GM18507 (cell line): ENCODE results near the gene RRAS.
"Not testable (repeated sequence)": the region's sequence is repeated elsewhere in the genome, so short reads cannot be mapped to it uniquely, and the experiment has no call there.

Experiments
- DNase-seq: peaks from one replicate; pipeline ENCODE4 v3.0.0; 2011; ENCODE audit warnings: low read depth; ENCODE audit not compliant: insufficient read length; ENCODE audit errors: extremely low spot score
- FAIRE-seq: peaks from 2 replicates; lab custom pipeline; 2011; peaks lifted over from hg19 to GRCh38; lab: Jason Lieb, UNC

Gene RRAS

GRCh38 chr19:49637821-49638738, 1.9 kb downstream of the RRAS start:
- no peak for FAIRE-seq

GRCh38 chr19:49636233-49636932, 3.6 kb downstream of the RRAS start:
- DNase-seq: no peak
- no peak for FAIRE-seq

More at GRCh38 chr19:49637821-49638738, 1.9 kb downstream of the RRAS start:
- no peak for DNase-seq

- FAIRE-seq: no peak
- no peak for DNase-seq
Measured at GRCh38 chr19:49635530-49636232, 4.3 kb downstream of the RRAS start.

GRCh38 chr19:49633273-49633672, 6.7 kb downstream of the RRAS start:
- not testable (repeated sequence) for FAIRE-seq, DNase-seq

GRCh38 chr19:49632576-49632975, 7.4 kb downstream of the RRAS start:
- no peak for DNase-seq
- FAIRE-seq: no peak

GRCh38 chr19:49631610-49632192, 8.2 kb downstream of the RRAS start:
- DNase-seq (no peak), FAIRE-seq (no peak)

GRCh38 chr19:49631014-49631588, 8.8 kb downstream of the RRAS start:
- no peak for FAIRE-seq
- DNase-seq: no peak

- FAIRE-seq: no peak
- no peak for DNase-seq
Measured at GRCh38 chr19:49629659-49630058, 10.3 kb downstream of the RRAS start.

- DNase-seq (no peak), FAIRE-seq (no peak)
Measured at GRCh38 chr19:49626226-49626625, 13.7 kb downstream of the RRAS start.

GRCh38 chr19:49624967-49625910, 14.7 kb downstream of the RRAS start:
- no peak for FAIRE-seq

GRCh38 chr19:49617860-49618259, 22.1 kb downstream of the RRAS start:
- not testable (repeated sequence) for FAIRE-seq

More at GRCh38 chr19:49624967-49625910, 14.7 kb downstream of the RRAS start:
- DNase-seq: no peak

GRCh38 chr19:49616945-49617344, 23.0 kb downstream of the RRAS start:
- FAIRE-seq (no peak), DNase-seq (no peak)

More at GRCh38 chr19:49617860-49618259, 22.1 kb downstream of the RRAS start:
- not testable (repeated sequence) for DNase-seq

GRCh38 chr19:49616532-49616931, 23.4 kb downstream of the RRAS start:
- DNase-seq: no peak
- no peak for FAIRE-seq

GRCh38 chr19:49615861-49616260, 24.1 kb downstream of the RRAS start:
- DNase-seq (no peak), FAIRE-seq (no peak)

- DNase-seq: no peak
- no peak for FAIRE-seq
Measured at GRCh38 chr19:49614096-49614833, 25.7 kb downstream of the RRAS start.

- DNase-seq: no peak
Measured at GRCh38 chr19:49613374-49613773, 26.6 kb downstream of the RRAS start.

GRCh38 chr19:49609499-49610092, 30.3 kb downstream of the RRAS start:
- DNase-seq (no peak), FAIRE-seq (no peak)

More at GRCh38 chr19:49613374-49613773, 26.6 kb downstream of the RRAS start:
- FAIRE-seq: no peak
